GM21529 (cell line): ENCODE results near the gene NID1.
"Not testable (repeated sequence)": the region's sequence is repeated elsewhere in the genome, so short reads cannot be mapped to it uniquely, and the experiment has no call there.

ENCODE experiments used
- ATAC-seq: cut with Tn5 transposase; IDR thresholded peaks from one replicate; pipeline ENCODE4 v1.9.1; 2021; ENCODE audit not compliant: unreplicated experiment

NID1 gene

DNA sequence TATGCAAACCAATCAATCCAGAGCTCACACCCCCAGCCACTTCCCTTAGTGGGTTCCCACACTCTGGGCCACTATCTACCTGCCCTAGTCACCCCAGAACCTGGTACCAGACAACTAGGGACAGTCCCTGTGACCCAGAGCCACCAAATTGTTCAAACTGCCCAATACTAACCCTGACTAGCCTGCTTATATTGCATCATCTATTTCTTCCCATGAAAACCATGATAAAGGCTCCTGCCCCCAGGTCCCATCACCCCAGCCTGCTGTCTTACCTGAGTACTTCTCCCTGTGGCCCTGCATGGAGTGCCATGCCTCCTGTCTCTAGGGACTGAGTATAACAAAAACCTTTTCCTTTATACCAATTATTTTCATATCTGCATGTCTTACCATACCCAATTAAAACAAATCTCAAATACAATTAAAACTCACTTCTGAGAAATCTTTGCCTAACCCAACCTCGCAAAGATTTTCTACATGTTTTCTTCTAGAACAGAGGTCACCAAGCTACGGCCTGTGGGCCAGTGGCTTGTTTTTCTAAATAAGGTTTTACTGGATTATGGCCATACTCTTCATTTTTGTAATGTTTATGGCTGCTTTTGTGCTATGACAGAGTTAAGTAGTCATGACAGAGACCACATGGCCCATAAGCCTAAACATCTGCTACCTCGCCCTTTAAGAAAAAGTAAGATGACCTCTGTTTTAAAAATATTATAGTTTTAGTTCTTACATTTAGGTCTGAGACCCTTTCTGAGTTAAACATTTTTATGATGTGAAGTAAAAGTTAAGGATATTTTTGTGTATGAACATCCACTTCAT lies 31.0 kb upstream of the NID1 start:
- ATAC-seq: no peak

DNA sequence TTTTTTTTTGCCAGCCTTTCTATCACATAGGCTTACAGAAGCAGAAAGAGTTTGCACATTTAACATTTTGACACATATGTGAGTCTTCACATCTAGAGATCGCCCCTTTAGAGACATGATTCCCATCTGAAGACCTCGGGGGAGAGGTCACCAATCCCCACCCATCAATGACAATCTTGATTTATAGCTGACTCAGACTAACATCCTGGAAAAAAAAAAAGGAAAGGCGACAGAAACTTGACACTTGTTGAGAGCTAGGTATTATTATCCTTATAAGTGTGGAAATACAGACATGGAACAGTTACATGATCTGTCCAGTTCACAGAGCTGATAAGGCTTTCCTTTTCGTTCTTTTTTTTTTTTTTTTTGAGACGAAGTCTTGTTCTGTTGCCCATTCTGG lies 28.0 kb upstream of the NID1 start:
- no peak for ATAC-seq

DNA sequence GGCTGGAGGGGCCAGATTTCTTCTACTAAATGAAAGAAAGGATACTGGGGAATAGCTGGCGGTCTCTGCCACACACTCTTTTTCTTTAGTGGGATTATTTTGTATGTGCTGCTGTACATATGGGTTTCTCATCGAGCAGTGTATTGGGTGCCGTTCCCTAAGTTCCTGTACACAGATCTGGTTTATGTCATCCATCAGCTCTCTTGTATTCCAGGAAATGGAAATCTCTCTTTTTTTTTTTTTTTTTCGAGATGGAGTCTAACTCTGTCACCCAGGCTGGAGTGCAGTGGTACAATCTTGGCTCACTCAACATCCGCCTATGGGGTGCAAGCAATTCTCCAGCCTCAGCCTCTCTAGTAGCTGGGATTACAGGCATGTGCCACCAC lies 27.0 kb upstream of the NID1 start:
- no peak for ATAC-seq

DNA sequence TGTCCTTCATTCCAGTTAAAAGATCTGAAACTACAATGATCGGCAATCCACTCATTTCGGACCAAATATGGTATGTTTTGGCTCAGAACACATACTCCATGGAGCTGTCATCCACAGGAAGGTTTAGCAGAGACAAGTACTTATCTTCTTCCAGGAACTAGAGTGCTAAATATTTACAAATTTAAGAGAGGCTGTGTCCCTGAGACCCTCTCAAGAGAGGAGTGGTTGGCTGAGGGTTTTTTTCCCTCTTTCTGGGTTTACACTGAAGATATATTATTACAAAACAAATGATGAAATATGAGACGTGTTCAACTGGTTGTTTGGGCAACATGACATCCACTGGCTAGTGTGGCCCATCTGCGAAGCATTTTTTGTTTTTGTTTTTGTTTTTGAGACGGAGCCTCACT lies 25.9 kb upstream of the NID1 start:
- no peak for ATAC-seq

DNA sequence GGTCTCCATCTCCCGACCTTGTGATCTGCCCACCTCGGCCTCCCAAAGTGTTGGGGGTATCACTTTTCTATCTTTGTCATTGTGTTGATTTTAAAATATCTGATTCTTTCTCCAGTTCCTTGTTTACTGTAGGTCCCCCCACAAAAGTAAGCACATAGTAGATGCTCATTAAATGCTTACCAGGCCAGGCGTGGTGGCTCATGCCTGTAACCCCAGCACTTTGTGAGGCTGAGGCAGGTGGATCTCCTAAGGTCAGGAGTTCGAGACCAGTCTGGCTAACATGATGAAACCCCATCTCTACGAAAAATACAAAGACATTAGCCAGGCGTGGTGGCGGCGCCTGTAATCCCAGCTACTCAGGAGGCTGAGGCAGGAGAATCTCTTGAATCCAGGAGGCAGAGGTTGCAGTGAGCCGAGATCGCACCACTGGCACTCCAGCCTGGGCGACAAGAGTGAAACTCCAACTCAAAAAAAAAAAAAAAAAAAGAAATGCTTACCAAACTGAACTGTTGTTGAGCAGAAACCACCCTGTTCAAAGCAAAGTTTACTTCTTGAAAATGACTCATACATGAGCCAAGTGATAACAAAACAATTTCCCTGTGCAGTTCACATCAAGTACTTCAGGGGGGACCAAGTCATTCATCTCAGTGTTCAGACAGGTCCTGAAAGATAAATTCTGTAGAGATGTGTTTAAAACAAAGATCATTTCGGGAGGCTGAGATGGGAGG lies 24.3 kb upstream of the NID1 start:
- no peak for ATAC-seq

DNA sequence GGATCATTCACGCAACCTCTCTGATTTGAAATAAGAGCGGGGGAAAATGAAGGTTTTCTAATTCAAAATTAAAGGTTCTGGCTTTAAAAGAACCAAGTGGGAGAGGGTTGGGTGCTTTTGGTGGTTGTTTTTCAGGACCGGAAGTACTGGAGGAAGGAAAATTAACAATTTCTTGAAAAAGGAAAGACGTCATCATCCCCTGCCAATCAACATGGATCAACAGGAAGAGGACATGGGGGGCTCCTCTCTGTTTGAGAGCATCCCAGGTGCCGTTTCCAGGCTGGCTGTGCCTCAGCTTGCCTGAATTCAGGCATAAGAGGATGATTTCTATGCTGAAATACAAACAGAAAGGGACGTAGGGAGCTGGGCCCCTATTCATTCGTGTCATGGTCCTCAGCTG lies 21.6 kb upstream of the NID1 start:
- no peak for ATAC-seq

DNA sequence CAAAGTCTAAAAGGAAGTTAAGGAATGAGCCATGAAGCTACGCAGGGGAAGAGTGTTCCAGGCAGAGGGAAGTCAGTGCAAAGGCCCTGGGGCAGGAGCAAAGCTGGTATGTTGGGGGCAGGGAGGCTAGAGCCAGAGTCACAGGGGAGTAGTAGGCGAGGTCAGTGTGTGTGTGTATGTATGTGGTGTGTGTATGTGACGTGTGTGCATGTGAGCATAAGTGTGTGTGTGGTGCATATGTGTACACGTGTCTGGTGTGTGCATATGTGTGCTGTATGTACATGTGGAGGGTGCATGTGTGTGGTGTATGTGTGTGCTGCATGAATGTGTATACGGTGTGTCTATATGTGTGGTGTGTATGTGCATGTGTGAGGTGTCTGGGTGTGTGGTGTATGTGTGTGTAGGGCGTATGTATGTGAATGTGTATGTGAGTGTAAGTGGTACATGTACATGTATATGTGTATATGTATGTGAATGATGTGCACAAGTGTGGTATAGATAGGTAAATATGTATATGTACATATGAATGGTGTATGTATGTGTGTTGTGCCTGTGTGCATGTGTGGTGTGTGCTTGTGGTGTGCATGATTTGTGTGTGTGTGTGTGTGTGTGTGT lies 20.8 kb upstream of the NID1 start:
- no peak for ATAC-seq

DNA sequence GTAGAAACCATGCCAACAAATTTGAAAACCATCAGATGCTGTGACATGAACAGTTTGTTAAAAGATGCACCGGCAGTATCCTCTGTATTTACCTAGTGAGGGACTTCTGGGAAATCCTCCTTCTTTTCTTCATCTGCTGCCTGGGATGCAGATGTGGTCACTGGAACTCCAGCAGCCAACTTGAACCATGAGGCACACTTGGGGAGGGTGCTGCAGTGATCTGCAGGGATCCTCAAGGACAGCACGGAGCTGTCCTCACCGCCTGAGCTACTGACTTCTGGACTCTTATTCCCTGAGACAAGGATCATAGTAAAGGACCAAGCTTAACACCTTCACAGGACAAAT lies 19.5 kb upstream of the NID1 start:
- no peak for ATAC-seq

DNA sequence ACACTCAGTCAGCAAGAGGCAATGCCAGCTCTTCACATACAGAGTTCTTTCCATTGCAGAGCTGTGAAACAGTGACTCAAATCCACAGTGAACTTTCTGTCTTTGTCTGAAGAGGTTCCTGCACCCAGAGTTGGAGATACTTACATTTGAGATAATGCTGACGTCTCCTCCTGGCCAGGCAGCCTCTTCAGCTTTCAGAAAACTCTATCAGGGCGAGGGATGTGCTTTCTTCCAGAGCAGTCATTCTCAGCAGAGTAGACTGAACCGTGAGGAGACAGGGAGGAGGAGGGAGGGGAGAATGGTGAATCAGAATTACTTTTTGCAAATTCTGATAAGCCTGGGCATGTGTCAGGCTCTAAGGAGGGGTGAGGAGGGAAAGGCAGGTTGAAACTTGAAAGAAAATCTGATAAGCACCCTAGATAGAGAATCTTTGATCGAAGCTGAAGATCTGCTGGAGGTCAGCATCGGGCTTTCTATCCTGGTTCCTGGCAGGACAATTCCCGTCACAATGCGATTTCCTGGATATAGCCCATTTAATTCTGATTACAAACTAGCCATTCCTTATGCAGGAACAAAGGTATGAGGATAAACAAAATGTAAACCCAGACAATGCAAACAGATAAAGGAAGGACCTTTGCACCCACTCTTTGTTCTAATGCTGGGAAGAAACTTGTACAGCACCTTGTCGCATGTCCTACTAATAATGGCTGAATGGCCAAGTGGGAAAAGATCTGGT lies 18.9 kb upstream of the NID1 start:
- ATAC-seq: no peak

DNA sequence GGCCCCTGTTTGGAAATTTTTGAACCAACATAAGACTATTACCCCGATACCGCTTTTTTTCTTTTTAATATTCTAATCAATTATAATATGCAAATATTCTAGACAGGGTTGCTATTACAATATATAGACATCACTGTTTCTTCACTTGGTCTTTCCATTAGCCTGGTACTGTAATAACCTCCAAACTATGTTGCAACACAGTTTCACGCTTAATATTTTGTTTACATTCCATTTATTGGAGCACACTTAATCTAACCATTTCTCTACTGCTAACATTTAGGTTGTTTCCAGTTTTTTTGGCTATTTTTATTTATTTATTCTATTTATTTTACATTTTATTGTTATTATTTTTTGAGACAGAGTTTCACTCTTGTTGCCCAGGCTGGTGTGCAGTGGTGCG lies 17.6 kb upstream of the NID1 start:
- ATAC-seq: no peak

DNA sequence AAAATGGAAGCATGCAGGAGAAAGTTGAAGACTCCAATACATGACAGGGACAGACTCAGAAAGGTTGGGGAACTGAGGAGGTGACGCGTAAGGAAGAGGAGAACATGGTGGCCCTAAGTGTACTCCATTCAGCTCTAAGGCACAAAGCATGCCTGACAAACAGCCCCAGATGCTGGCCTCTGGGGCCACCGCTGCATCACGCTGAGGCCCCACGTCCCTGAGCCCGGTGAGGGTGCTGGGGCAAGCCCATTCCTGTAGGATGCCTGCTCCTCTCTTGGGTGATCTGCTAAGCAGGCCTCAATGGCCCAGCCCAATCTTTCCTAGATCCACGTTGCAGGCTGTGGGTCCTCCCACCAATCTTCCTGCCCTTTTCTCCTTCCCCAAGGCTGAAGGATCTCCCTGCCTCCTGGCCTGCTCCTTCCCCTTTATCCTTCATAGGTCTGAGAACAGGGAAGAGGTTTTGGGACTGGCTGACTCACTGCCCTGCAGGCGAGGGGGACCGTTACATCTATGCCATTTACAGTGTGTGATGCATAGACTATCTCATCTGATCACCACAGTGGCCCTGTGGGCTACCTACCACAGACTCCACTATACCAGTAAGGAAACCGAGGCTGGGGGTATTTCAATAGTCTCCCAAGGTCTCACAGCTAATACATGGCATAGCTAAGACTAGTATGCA lies 16.8 kb upstream of the NID1 start:
- ATAC-seq: no peak

DNA sequence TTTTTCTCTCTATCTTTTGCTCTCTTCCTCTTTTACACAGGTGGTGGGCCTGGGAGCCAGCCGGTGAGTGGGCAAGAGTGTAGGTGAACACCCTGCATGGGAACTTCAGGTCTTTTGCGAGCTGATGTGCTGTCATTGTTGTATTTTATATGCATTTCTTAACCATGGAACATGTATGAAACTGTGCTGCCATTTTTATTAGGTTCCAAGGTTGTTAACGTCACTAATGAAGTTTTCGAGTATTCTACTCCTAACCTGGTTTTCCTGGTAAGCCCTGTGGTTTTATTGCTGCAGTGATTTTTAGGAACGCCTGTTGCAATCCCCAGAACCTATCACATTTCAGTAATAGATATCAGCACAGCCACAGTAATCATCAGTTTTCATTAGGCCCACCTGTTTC lies 14.8 kb upstream of the NID1 start:
- no peak for ATAC-seq

DNA sequence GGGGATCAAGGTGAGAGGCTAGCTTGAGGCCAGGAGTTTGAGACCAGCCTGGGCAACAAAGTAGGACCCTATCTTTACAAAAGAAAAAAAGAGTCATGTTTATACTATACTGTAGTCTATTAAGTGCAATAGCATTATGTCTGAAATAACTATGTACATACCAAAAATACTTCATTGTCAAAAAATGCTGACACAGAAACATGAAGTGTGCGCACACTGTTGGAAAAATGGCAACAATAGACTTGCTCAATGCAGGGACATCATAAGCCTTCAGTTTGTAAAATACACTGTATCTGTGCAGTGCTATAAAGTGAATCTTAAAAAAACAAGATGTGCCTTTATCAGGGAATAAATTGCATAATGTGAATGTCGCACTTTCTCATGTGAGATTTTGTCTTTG lies 14.1 kb upstream of the NID1 start:
- ATAC-seq: no peak

DNA sequence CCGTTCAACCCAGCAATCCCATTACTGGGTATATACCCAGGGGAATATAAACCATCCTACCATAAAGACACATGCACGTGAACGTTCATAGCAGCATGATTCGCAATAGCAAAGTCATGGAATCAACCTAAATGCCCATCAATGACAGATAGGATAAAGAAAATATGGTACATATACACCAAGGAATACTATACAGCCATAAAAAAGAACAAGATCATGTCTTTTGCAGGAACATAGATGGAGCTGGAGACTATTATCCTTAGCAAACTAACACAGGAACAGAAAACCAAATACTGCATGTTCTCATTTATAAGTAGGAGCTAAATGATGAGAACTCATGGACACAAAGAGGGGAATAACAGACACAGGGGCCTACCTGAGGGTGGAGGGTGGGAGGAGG lies 13.2 kb upstream of the NID1 start:
- ATAC-seq: not testable (repeated sequence)

DNA sequence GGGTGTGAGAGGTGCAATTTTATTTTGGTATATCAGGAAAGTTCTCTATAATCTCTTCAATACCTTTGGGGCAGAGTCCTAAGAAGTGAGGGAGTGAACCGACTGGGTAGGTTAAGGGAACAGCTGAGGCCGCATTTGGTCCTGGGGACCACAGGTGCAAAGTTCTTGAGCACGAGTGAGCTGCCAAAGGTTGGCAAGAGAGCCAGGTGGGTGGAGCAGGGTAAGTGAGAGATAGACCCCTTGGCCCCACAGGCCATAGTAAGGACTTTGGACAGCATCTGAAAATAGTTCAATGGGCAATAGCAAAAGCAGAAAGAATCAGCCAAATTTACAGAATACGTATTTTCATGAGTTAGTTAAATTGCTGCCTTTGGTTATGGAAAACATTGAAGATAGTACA lies 11.0 kb upstream of the NID1 start:
- ATAC-seq: no peak

DNA sequence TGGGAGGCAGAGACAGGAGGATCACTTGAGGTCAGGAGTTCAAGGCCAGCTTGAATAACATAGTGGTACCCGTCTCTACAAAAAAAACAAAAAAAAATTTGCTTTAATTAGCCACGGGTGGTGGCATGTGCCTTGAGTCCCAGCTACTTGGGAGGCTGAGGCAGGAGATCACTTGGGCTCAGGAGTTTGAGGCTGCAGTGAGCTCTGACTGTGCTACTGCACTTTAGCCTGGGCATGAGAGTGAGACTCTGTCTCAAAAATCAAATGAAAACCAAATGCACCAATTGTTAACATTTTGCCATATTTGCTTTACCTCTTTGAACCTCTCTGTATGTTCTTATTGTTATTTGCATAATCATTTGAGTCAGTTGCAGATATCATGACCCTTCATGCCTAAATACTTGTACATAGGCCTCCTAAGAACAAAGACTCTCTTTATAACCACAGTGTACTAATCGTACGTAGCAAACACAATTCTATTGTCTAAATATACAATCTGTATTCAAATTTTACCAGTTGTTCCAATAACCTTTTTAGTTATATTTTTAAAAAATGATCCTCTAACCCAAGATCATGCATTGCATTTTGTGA lies 8.5 kb upstream of the NID1 start:
- no peak for ATAC-seq

DNA sequence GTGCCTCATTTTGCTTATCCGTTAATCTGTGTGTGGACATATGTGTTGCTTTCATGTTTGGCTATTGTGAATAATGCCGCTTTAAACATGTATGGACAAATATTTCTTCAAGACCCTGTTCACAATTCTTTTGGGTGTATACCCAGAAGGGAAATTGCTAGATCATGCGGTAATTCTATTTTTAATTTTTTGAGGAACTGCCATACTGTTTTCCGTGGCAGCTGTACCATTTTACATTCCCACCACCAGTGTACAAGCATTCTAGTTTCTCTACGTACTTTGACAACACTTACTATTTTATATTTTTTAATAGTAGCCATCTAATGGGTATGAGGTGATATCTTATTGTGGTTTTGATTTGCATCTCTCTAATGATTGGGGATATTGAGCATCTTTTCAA lies 7.1 kb upstream of the NID1 start:
- no peak for ATAC-seq

DNA sequence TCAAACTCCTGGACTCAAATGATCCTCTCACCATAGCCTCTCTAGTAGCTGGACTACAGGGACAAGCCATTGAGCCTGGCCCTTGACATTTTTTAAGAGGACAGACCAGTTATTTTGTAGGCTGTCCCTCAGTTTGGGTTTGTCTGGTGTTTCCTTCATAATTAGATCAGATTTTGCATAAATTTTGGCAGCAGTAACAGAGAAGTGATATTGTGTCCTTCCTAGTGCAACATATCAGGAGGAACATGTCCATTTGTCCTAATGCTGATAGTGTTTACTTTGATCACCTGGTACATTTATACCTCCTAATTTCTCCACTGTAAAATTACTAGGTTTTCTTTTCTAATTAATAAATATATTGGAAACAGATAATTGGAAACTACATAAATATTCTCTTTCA lies 5.9 kb upstream of the NID1 start:
- ATAC-seq: no peak

DNA sequence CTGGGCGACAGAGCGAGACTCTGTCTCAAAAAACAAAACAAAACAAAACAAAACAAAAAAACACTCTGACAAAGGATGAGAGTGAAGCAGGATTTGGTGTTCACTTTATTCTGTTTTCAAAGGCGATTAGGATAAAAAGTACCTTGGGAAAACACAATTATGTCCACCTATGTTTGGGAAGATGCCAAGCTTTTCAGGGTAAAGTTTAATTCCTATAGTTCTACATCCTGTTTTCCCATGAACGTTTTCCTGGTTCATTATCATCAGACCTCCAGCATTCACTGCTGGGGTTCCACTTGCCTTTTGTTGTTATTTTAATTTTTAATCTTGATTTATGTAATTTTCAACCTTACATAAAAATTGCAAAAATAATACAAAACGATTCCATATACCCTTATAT lies 4.9 kb upstream of the NID1 start:
- no peak for ATAC-seq

DNA sequence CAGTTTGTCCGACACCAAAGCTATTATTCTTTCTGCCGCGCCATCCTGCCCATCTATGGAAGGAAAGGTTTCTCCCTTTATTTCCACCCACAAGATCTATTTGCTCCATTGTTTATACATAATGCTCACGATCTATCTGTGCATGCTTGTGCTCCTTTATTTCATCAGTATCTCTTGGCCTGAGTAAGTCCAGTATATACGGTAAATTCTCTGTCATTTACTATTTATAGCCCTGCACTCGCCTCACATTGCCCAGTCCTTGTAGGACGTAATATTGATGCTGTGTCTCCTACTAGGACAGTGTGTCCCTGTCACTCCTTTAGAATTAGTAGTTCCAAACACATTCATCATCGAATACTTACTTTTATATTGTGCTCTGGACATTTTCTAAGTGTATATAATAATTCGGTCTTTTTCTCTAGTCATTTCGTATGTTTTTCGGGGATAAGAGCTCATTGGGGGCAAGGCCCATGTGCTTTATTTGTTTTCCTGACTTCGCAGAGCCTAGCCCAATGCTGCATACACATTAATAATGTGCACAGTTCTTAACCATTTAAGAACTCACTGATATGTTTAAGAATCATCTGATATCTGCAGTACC lies 3.1 kb upstream of the NID1 start:
- ATAC-seq: no peak
